SK-N-SH (cell line): ENCODE measurements around the gene TLN1. TPM values are rescaled to one million over a fixed set of nuclear protein-coding genes. Genes with fewer than 3 reads are reported as not detected.

Source experiments
- CTCF ChIA-PET: fragments of 300-600, 350-600 bp; formaldehyde crosslinking; extraction: SDS; loops from one replicate; lab custom pipeline; 2021; lab: Yijun Ruan, JAX
- POLR2A ChIA-PET: fragments of 350-600 bp; sonication (Branson Sonifier 250); formaldehyde crosslinking; extraction: SDS; loops from one replicate; lab custom pipeline; 2020; ENCODE audit warnings: antibody characterized with exemption, inconsistent platforms; lab: Yijun Ruan, JAX
- DNase-seq: peaks from one replicate; pipeline ENCODE4 v3.0.0; 2012
- H2AFZ ChIP-seq: fragments of 200-600 bp; sonication (generic); 2 replicates; pipeline ENCODE4 v1.8.1; 2016; ENCODE audit warnings: antibody characterized with exemption, mild to moderate bottlenecking, low read depth
- H3F3A ChIP-seq: fragments of 200-600 bp; sonication (generic); replicated peaks from 2 replicates; pipeline ENCODE3; 2016; ENCODE audit warnings: antibody characterized with exemption, mild to moderate bottlenecking; ENCODE audit not compliant: insufficient read depth
- H3K27ac ChIP-seq, 2 experiments: fragments of 200-500 bp in 1 of 2; fragments of 200-600 bp in 1 of 2; sonication (Bioruptor generic) in 1 of 2; sonication (generic), shearing (Covaris generic) in 1 of 2; 2 replicates each; pipeline versions ENCODE4 v1.5.1 to v1.6.1; 2014 to 2016; ENCODE audit warnings: low read depth in 2 of 2, inconsistent platforms in 1 of 2, low read length in 1 of 2, mild to moderate bottlenecking in 1 of 2, mixed read lengths in 1 of 2
- H3K27me3 ChIP-seq: fragments of 200-600 bp; sonication (generic), shearing (Covaris generic); 2 replicates; pipeline ENCODE4 v1.6.1; 2016; ENCODE audit warnings: mixed run types; ENCODE audit not compliant: insufficient read depth
- H3K36me3 ChIP-seq, 2 experiments: fragments of 200-500 bp in 1 of 2; fragments of 200-600 bp in 1 of 2; sonication (Bioruptor generic) in 1 of 2; sonication (generic) in 1 of 2; replicated peaks in 1 of 2; 2 replicates each; pipeline versions ENCODE3 to v1.5.1; 2014 to 2016; ENCODE audit warnings: low read length in 1 of 2, mild to moderate bottlenecking in 1 of 2; ENCODE audit not compliant: insufficient read depth in 2 of 2, control insufficient read depth in 1 of 2
- H3K4me1 ChIP-seq, 2 experiments: fragments of 200-500 bp in 1 of 2; fragments of 200-600 bp in 1 of 2; sonication (Bioruptor generic) in 1 of 2; sonication (generic), shearing (Covaris generic) in 1 of 2; 2 replicates each; pipeline versions ENCODE4 v1.5.1 to v1.6.1; 2014 to 2016; ENCODE audit warnings: low read depth in 1 of 2, low read length in 1 of 2, mixed run types in 1 of 2; ENCODE audit not compliant: insufficient read depth in 2 of 2, control insufficient read depth in 1 of 2
- H3K4me2 ChIP-seq: fragments of 200-600 bp; sonication (generic), shearing (Covaris generic); 2 replicates; pipeline ENCODE4 v1.6.1; 2017; ENCODE audit warnings: mixed run types
- H3K4me3 ChIP-seq, 2 experiments: fragments of 200-500 bp in 1 of 2; fragments of 200-600 bp in 1 of 2; sonication (Bioruptor generic) in 1 of 2; sonication (generic), shearing (Covaris generic) in 1 of 2; 2 replicates each; pipeline versions ENCODE4 v1.5.1 to v1.8.1; 2014 to 2016; ENCODE audit warnings: low read depth in 2 of 2, inconsistent platforms in 1 of 2, low read length in 1 of 2, mild to moderate bottlenecking in 1 of 2, mixed read lengths in 1 of 2, moderate library complexity in 1 of 2
- H3K79me2 ChIP-seq: fragments of 200-600 bp; sonication (generic); 2 replicates; pipeline ENCODE4 v1.8.1; 2017; ENCODE audit warnings: mild to moderate bottlenecking; ENCODE audit not compliant: insufficient read depth
- H3K9ac ChIP-seq: fragments of 200-600 bp; sonication (generic); 2 replicates; pipeline ENCODE4 v1.6.1; 2017; ENCODE audit warnings: mixed run types
- H3K9me2 ChIP-seq: fragments of 200-600 bp; sonication (generic); 2 replicates; pipeline ENCODE4 v1.6.1; 2017; ENCODE audit warnings: mixed run types
- H3K9me3 ChIP-seq: fragments of 200-600 bp; sonication (generic); 2 replicates; pipeline ENCODE4 v1.6.1; 2017; ENCODE audit warnings: mixed run types, mild to moderate bottlenecking, moderate library complexity
- H4K20me1 ChIP-seq: fragments of 200-600 bp; sonication (generic); 2 replicates; pipeline ENCODE4 v1.6.1; 2017; ENCODE audit warnings: mild to moderate bottlenecking, mixed run types; ENCODE audit not compliant: insufficient read depth
- CHD2 ChIP-seq: fragments of 150-350 bp; IDR thresholded peaks from 2 replicates; pipeline ENCODE4 v1.6.1; 2018; ENCODE audit warnings: low read length; ENCODE audit not compliant: partially characterized antibody
- CTCF ChIP-seq: fragments of 200-600 bp; sonication (generic); IDR thresholded peaks from 2 replicates; pipeline ENCODE4 v1.6.1; 2017; ENCODE audit warnings: antibody characterized with exemption, mild to moderate bottlenecking, moderate library complexity
- FOSL2 ChIP-seq: IDR thresholded peaks from 2 replicates; pipeline ENCODE4 v1.4.0; 2012; ENCODE audit warnings: low read depth, mild to moderate bottlenecking, moderate library complexity, borderline replicate concordance
- FOXM1 ChIP-seq: IDR thresholded peaks from 2 replicates; pipeline ENCODE4 v1.4.0; 2012; ENCODE audit warnings: low read depth, mild to moderate bottlenecking
- GATA2 ChIP-seq: sonication (generic); formaldehyde crosslinking; IDR thresholded peaks from 2 replicates; pipeline ENCODE4 v1.5.0; 2020; ENCODE audit warnings: mild to moderate bottlenecking, missing genetic modification reagents
- JUND ChIP-seq: IDR thresholded peaks from 2 replicates; pipeline ENCODE4 v1.4.0; 2012
- MEF2A ChIP-seq: IDR thresholded peaks from 2 replicates; pipeline ENCODE4 v1.4.0; 2012; ENCODE audit warnings: low read depth, borderline replicate concordance
- NFIC ChIP-seq: IDR thresholded peaks from 2 replicates; pipeline ENCODE4 v1.4.0; 2012; ENCODE audit warnings: borderline replicate concordance
- POLR2AphosphoS5 ChIP-seq: IDR thresholded peaks from 2 replicates; pipeline ENCODE4 v1.6.1; 2012; ENCODE audit warnings: low read depth, low read length
- RAD21 ChIP-seq: IDR thresholded peaks from 2 replicates; pipeline ENCODE4 v1.6.1; 2012; ENCODE audit warnings: mild to moderate bottlenecking, low read length
- RCOR1 ChIP-seq: fragments of 150-350 bp; IDR thresholded peaks from 2 replicates; pipeline ENCODE4 v1.6.1; 2017; ENCODE audit warnings: antibody characterized with exemption, low read length
- RXRA ChIP-seq: IDR thresholded peaks from 2 replicates; pipeline ENCODE4 v1.4.0; 2012; ENCODE audit warnings: low read depth, mild to moderate bottlenecking, borderline replicate concordance
- SIN3A ChIP-seq: IDR thresholded peaks from 2 replicates; pipeline ENCODE4 v1.6.1; 2012; ENCODE audit warnings: low read depth, mild to moderate bottlenecking, low read length, moderate library complexity, borderline replicate concordance
- SMC3 ChIP-seq: IDR thresholded peaks from 2 replicates; pipeline ENCODE4 v1.6.1; 2012; ENCODE audit warnings: low read depth, low read length, improper control_type of control experiment
- TAF1 ChIP-seq: IDR thresholded peaks from 2 replicates; pipeline ENCODE4 v1.6.1; 2012; ENCODE audit warnings: low read depth, mild to moderate bottlenecking, low read length, moderate library complexity, borderline replicate concordance
- TCF12 ChIP-seq: IDR thresholded peaks from 2 replicates; pipeline ENCODE4 v1.4.0; 2012
- TEAD4 ChIP-seq: IDR thresholded peaks from 2 replicates; pipeline ENCODE4 v1.4.0; 2012; ENCODE audit warnings: mild to moderate bottlenecking, borderline replicate concordance; ENCODE audit not compliant: insufficient read depth
- YY1 ChIP-seq: IDR thresholded peaks from 2 replicates; pipeline ENCODE4 v1.4.0; 2012; ENCODE audit warnings: low read depth, mild to moderate bottlenecking
- ZBTB33 ChIP-seq: IDR thresholded peaks from 2 replicates; pipeline ENCODE4 v1.4.0; 2012; ENCODE audit warnings: low read depth, borderline replicate concordance
- WGBS: methylation state at CpG from one replicate; pipeline ENCODE4 v1.1.6; 2017; ENCODE audit warnings: low lambda C conversion rate; 5-methylcytosine and 5-hydroxymethylcytosine counted together
- polyA plus RNA-seq, 3 experiments: library from polyadenylated mRNA; depleted of rRNA; stranded (reverse); fragments of >200 nt; gene quantifications; 2 replicates each; pipeline ENCODE4 v1.2.3, GENCODE V29; 2012

The TLN1 gene
- polyA plus RNA-seq, 1 of the 3 experiments (the other 2 are of a cell fraction), result 115 TPM

GRCh38 chr9:35714579-35715252 lies 17.3 kb downstream of the TLN1 start:
- TF ChIP-seq FOXM1, result no peak
- TF ChIP-seq, all 33 proteins: peak for 0
- no peak for DNase-seq
- Histone ChIP-seq H3K4me2 (no peak overlapping the region), H2AFZ (no peak overlapping the region), H3K9me2 (no peaks in the 10 kb centered on the region), H3K27ac (no peak overlapping the region), H3K9me3 (no peaks in the 10 kb centered on the region), H4K20me1 (no peaks in the 10 kb centered on the region), H3K4me3 (no peak overlapping the region), H3K9ac (no peak overlapping the region), H3K36me3 (peaks cover 57 to 88% of the 10 kb centered on the region in 2 experiments), H3K79me2 (no peaks in the 10 kb centered on the region; the same call in 1 of the 2 replicates), H3F3A (peaks cover 4% of the 10 kb centered on the region), H3K4me1 (no peaks in the 10 kb centered on the region), H3K27me3 (no peaks in the 10 kb centered on the region)
- ChIA-PET CTCF (interaction anchor here (1.1 to 19.9 kb wide), 6 partner anchors 10 to 84 kb away, joined by 3 to 183 read pairs (median 3); partner anchors contain the start of genes CREB3 and TLN1), POLR2A (interaction anchor here (1.5 kb wide), 1 partner anchor 13 kb away, joined by 3 read pairs; no protein-coding TSS in a partner anchor)
- WGBS, result 99% methylated on average over 10 of the region's 13 CpGs

- no peaks in the 10 kb centered on the region for H3K9me3 ChIP-seq
- TF ChIP-seq TAF1 (no peak), YY1 (no peak), GATA2 (CRISPR knock-in tag) (no peak), TCF12 (no peak), SIN3A (no peak), JUND (no peak), NFIC (no peak), RXRA (no peak), RCOR1 (no peak), POLR2AphosphoS5 (no peak), TEAD4 (no peak), MEF2A (no peak), SMC3 (no peak), RAD21 (no peak), CTCF (no peak), CHD2 (no peak), ZBTB33 (no peak), FOSL2 (no peak)
- peaks cover 59 to 85% of the 10 kb centered on the region in 2 experiments for H3K36me3 ChIP-seq
- ChIA-PET POLR2A (interaction anchor here (1.5 kb wide), 1 partner anchor 14 kb away, joined by 3 read pairs; no protein-coding TSS in a partner anchor), CTCF (interaction anchor here (1.1 to 19.9 kb wide), 5 partner anchors 10 to 68 kb away, joined by 3 to 183 read pairs (median 3); partner anchors contain the start of genes CREB3 and TLN1)
- H3K4me3 ChIP-seq, result no peak overlapping the region
- no peak overlapping the region for H3K4me2 ChIP-seq
- H4K20me1 ChIP-seq, result no peaks in the 10 kb centered on the region
- no peaks in the 10 kb centered on the region; the same call in 1 of the 2 replicates for H3K79me2 ChIP-seq
- WGBS, result 96% methylated on average over 6 of the region's 6 CpGs
- H3K27me3 ChIP-seq, result no peaks in the 10 kb centered on the region
- H3F3A ChIP-seq, result peaks cover 4% of the 10 kb centered on the region
- no peak overlapping the region for H2AFZ ChIP-seq
- H3K27ac ChIP-seq, result no peak overlapping the region
- no peaks in the 10 kb centered on the region for H3K9me2 ChIP-seq
- no peak overlapping the region for H3K9ac ChIP-seq
- no peaks in the 10 kb centered on the region for H3K4me1 ChIP-seq
- DNase-seq, result no peak
These were observed 17.9 kb downstream of the TLN1 start for GRCh38 chr9:35714123-35714522.
